Peyer's patch (tissue), 4 donors: Measurements from ENCODE around the gene RPAP3. TPM values are rescaled to one million over a fixed set of nuclear protein-coding genes. Genes with fewer than 3 reads are reported as not detected.
"Not testable (repeated sequence)": the region's sequence is repeated elsewhere in the genome, so short reads cannot be mapped to it uniquely, and the experiment has no call there.

Experiments used
- DNase-seq, 3 donors: peaks; one replicate each; pipeline ENCODE4 v3.0.0-alpha.2; 2017 to 2019
- H3K27ac ChIP-seq, 4 donors: fragments of 200-600 bp; sonication (generic); one replicate each; pipeline ENCODE4 v1.5.1; 2016 to 2019
- H3K27me3 ChIP-seq, 2 donors: fragments of 200-600 bp; sonication (generic); one replicate each; pipeline ENCODE4 v1.5.1; 2019
- H3K36me3 ChIP-seq, 3 donors: fragments of 200-600 bp; sonication (generic); one replicate each; pipeline ENCODE4 v1.5.1; 2016 to 2019
- H3K4me1 ChIP-seq, 4 donors: fragments of 200-600 bp; sonication (generic); one replicate each; pipeline ENCODE4 v1.5.1; 2016 to 2019
- H3K4me3 ChIP-seq, 4 donors: fragments of 200-600 bp; sonication (generic); 1 replicate in 3 of 4; 2 replicates in 1 of 4; pipeline ENCODE4 v1.5.1; 2016 to 2019; ENCODE audit warnings: mild to moderate bottlenecking in 1 of 4
- H3K9me3 ChIP-seq, 4 donors: fragments of 200-600 bp; sonication (generic); one replicate each; pipeline ENCODE4 v1.5.1; 2016 to 2019; ENCODE audit warnings: mild to moderate bottlenecking in 1 of 4
- CTCF ChIP-seq, 6 experiments: fragments of 450-650 bp in 4 of 6; fragments of 200-600 bp in 2 of 6; sonication (generic) in 1 of 6; IDR thresholded peaks; one replicate each; pipeline ENCODE4 v1.5.1; 2017 to 2019; ENCODE audit warnings: antibody characterized with exemption in 6 of 6, mild to moderate bottlenecking in 3 of 6, moderate library complexity in 1 of 6
- POLR2A ChIP-seq, 2 donors: fragments of 450-650 bp; IDR thresholded peaks; one replicate each; pipeline ENCODE4 v1.5.1; 2017; ENCODE audit warnings: antibody characterized with exemption in 2 of 2, mild to moderate bottlenecking in 2 of 2, moderate library complexity in 2 of 2
- total RNA-seq, 4 donors: library from RNA; depleted of rRNA; stranded (reverse); fragments of >200 nt; gene quantifications; one replicate each; pipeline ENCODE4 v1.1.0, GENCODE V29; 2016

The RPAP3 gene
- total RNA-seq, 4 donors from 2014 or later, result 5.4 to 33.8 (median 13.3) TPM

DNA sequence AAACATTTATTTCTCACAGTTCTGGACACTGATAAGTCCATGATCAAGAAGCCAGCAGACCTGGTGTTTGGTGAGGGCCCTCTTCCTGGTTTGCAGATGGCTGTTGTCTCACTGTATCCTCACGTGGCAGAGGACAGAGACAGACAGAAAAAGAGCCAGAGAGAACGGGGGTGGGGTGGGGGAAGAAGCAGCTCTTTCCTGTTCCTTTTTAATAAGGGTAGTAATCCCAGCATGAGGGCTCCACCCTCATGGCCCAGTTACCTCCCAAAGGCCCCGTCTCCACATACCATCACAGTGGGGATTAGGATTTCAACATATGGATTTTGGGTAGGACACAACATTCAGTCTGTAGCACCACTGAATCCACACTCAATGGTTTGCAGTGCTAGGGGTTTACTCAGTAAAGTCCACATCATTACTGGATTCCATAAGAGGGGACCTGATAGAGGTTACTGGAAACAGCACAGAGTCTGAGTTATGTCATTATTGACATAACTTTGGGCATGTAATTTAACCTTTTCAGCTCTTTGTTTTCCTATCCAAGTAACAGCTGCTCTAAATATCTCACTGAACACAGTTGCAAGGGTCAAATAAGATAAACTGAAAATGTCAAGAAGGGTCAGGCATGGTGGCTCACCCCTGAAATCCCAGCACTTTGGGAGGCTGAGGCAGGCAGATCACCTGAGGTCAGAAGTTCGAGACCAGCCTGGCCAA is 53.2 kb downstream of the RPAP3 start:
- Histone ChIP-seq H3K27me3 (no peaks in the 10 kb centered on the region), H3K4me1 (peaks cover 0 to 6% (median 0%) of the 10 kb centered on the region in 4 donors), H3K4me3 (no peak overlapping the region), H3K36me3 (no peaks in the 10 kb centered on the region), H3K27ac (no peak overlapping the region), H3K9me3 (no peaks in the 10 kb centered on the region)
- no peak for DNase-seq
- TF ChIP-seq CTCF (IDR thresholded peaks at IDR 0.05) (no peak), POLR2A (IDR thresholded peaks at IDR 0.05) (no peak)

GRCh38 chr12:47651368-47652254 is 54.2 kb downstream of the RPAP3 start:
- peaks cover 0 to 6% (median 0%) of the 10 kb centered on the region in 4 donors for H3K4me1 ChIP-seq
- TF ChIP-seq CTCF (IDR thresholded peaks at IDR 0.05) (peak; percentile 54 to 83 (median 74)), POLR2A (IDR thresholded peaks at IDR 0.05) (no peak)
- H3K27me3 ChIP-seq, result no peaks in the 10 kb centered on the region
- no peaks in the 10 kb centered on the region for H3K36me3 ChIP-seq
- H3K27ac ChIP-seq, result no peak overlapping the region
- no peaks in the 10 kb centered on the region for H3K9me3 ChIP-seq
- peak; percentile 45 to 70 (median 53) for DNase-seq
- peak overlapping the region in 2 of 4 donors; percentile 33 to 47 for H3K4me3 ChIP-seq

DNA sequence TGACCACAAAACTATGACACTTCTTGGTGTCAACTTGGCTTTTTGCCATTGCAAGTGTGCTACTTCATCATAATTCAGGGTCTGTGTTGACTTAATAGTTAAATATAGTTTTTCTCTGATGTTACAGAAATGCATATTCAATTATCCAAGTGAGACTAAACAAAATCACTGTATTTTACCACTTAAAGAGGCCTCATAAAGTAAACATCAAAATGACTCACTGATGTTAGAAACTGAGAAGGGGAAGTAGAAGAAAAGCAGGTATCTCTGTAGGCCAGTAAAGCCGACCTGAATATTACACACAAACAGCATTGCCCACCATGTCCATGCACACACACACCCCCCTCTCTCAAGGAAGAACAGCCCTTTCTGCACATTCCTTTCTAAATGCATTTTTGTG is 55.4 kb downstream of the RPAP3 start:
- Histone ChIP-seq H3K9me3 (no peaks in the 10 kb centered on the region), H3K27me3 (no peaks in the 10 kb centered on the region), H3K27ac (no peak overlapping the region), H3K4me1 (peaks cover 0 to 6% (median 0%) of the 10 kb centered on the region in 4 donors), H3K4me3 (no peak overlapping the region), H3K36me3 (no peaks in the 10 kb centered on the region)
- TF ChIP-seq CTCF (IDR thresholded peaks at IDR 0.05), result no peak
- TF ChIP-seq POLR2A (IDR thresholded peaks at IDR 0.05), result no peak
- DNase-seq, result no peak

GRCh38 chr12:47649381-47649780 is 56.4 kb downstream of the RPAP3 start:
- Histone ChIP-seq H3K27ac (no peak overlapping the region), H3K36me3 (no peaks in the 10 kb centered on the region), H3K4me1 (peaks cover 0 to 6% (median 0%) of the 10 kb centered on the region in 4 donors), H3K9me3 (no peaks in the 10 kb centered on the region), H3K4me3 (no peak overlapping the region), H3K27me3 (no peaks in the 10 kb centered on the region)
- no peak for TF ChIP-seq CTCF (IDR thresholded peaks at IDR 0.05)
- TF ChIP-seq POLR2A (IDR thresholded peaks at IDR 0.05), result no peak
- DNase-seq, result no peak

DNA sequence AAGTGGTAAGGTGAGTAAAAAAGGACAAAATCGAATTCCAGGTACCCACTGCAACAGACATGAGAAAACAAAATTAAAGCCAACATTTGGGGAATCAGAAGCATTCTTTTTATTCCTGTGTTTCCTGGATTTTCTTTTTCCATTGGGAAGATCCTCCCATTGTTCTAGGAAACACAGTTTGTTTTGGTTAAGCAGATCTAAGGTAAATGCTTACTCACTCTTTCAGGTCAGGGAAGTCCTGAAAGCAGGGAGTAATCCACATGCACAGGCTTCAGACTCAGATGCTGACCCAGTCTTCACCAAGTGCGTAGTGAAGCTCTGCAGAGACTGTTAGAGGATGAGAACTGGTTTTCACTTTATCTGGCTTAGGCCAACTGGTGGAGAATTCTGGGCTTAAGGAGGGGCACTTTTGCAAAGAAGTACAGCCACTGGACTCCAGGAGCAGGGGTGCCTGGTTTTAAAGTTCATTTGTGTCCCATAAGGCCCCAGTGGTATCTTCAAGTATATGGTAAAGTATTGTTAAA is 57.7 kb downstream of the RPAP3 start:
- no peak for DNase-seq
- Histone ChIP-seq H3K4me1 (peaks cover 0 to 6% (median 0%) of the 10 kb centered on the region in 4 donors), H3K27me3 (no peaks in the 10 kb centered on the region), H3K27ac (no peak overlapping the region), H3K4me3 (no peak overlapping the region), H3K9me3 (peaks cover 0 to 6% (median 2%) of the 10 kb centered on the region in 4 donors), H3K36me3 (no peaks in the 10 kb centered on the region)
- no peak for TF ChIP-seq POLR2A (IDR thresholded peaks at IDR 0.05)
- no peak for TF ChIP-seq CTCF (IDR thresholded peaks at IDR 0.05)

- not testable (repeated sequence) for H3K4me3 ChIP-seq, H3K4me1 ChIP-seq, DNase-seq, H3K36me3 ChIP-seq, H3K27me3 ChIP-seq, H3K27ac ChIP-seq
- H3K9me3 ChIP-seq, result peaks cover 0 to 11% (median 2%) of the 10 kb centered on the region in 4 donors
These were observed 63.5 kb downstream of the RPAP3 start for GRCh38 chr12:47642310-47642709.
